AG09309 (cell line): Measurements from ENCODE around the gene CDH13.

Experiments used
- DNase-seq: peaks from one replicate; pipeline ENCODE4 v3.0.0-alpha.2; 2010; ENCODE audit warnings: low read depth
- H3K4me3 ChIP-seq: 2 replicates; pipeline ENCODE4 v1.5.1; 2011; ENCODE audit warnings: mild to moderate bottlenecking, low read depth, low read length, moderate library complexity; ENCODE audit not compliant: control insufficient read depth
- CTCF ChIP-seq: IDR thresholded peaks from 2 replicates; pipeline ENCODE4 v1.5.1; 2011; ENCODE audit warnings: mild to moderate bottlenecking, low read depth, low read length, inconsistent platforms; ENCODE audit not compliant: insufficient read depth, control insufficient read depth; ENCODE audit errors: missing control alignments

The CDH13 gene

GRCh38 chr16:83789642-83790401 is 1163.1 kb downstream of the CDH13 start:
- no peak for DNase-seq
- H3K4me3 ChIP-seq, result no peak overlapping the region
- no peak for TF ChIP-seq CTCF

DNA sequence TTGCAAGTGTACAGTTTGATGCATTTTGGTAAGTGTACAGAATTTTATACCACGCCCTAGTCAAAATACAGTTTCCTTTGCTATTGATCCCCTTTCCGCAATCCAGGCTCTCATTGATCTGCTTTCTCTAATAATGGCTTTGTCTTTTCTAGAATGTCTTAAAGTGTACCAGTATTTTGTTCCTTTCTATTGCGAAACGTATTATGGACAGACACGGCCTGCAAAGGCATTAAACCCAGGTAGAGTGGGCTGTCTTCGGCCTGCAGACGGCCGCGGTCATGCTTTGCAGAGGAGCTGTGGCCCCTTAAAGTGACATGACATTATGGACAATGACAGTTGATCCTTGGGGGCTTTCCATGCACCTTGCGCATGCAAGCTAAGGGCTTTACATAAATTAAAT is 1165.1 kb downstream of the CDH13 start:
- no peak overlapping the region for H3K4me3 ChIP-seq
- no peak for DNase-seq
- TF ChIP-seq CTCF, result no peak

GRCh38 chr16:83792391-83792790 is 1165.6 kb downstream of the CDH13 start:
- TF ChIP-seq CTCF, result no peak

DNA sequence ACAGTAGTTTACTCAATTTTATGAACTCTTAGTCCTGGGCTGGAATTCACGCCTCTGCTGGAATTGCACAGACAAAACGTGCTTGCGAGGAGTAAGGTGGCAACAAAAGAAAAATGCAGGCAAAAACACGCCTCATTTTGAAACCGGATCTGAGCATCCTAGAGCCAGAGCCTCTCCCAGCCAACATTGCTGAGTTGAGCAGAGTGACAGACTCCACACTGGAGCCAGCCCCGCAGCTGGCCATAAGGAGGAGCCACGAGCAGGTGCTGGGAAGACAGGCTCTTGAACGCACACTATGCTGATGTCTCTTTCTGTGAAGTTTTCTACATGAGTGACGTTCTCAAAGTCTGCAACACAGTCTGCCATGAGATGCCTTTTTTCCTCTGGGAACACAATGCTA is 1166.4 kb downstream of the CDH13 start:
- no peak overlapping the region for H3K4me3 ChIP-seq
- TF ChIP-seq CTCF, result no peak
- no peak for DNase-seq

More at GRCh38 chr16:83792391-83792790, 1165.6 kb downstream of the CDH13 start:
- H3K4me3 ChIP-seq, result no peak overlapping the region
- DNase-seq, result no peak

- no peak for DNase-seq
- no peak for TF ChIP-seq CTCF
- H3K4me3 ChIP-seq, result no peak overlapping the region
These were observed 1168.2 kb downstream of the CDH13 start for GRCh38 chr16:83794860-83795554.

- no peak overlapping the region for H3K4me3 ChIP-seq
- TF ChIP-seq CTCF, result no peak
- no peak for DNase-seq
These were observed 1170.2 kb downstream of the CDH13 start for GRCh38 chr16:83797013-83797412.

- no peak overlapping the region for H3K4me3 ChIP-seq
- no peak for TF ChIP-seq CTCF
- no peak for DNase-seq
These were observed 1172.6 kb downstream of the CDH13 start for GRCh38 chr16:83799336-83799735.
